HG02981 (cell line): ENCODE results near the gene PODXL2.

Experiments
- ATAC-seq: cut with Tn5 transposase; IDR thresholded peaks from one replicate; pipeline ENCODE4 v1.9.1; 2021; ENCODE audit warnings: mild to moderate bottlenecking, moderate library complexity; ENCODE audit not compliant: unreplicated experiment

The PODXL2 gene

GRCh38 chr3:127628788-127629466, at the start of gene PODXL2:
TSS of gene PODXL2 (plus strand) at chr3:127629185. CDS start at chr3:127629220, 35 bp downstream.
- ATAC-seq = no peak

- ATAC-seq = no peak
Measured at GRCh38 chr3:127580327-127581060, 48.5 kb upstream of the PODXL2 start.

GRCh38 chr3:127584734-127585133, 44.3 kb upstream of the PODXL2 start:
- no peak for ATAC-seq

GRCh38 chr3:127585163-127585812, 43.7 kb upstream of the PODXL2 start:
- no peak for ATAC-seq

- ATAC-seq = no peak
Measured at GRCh38 chr3:127585813-127586413, 43.1 kb upstream of the PODXL2 start.

GRCh38 chr3:127587876-127588275, 41.1 kb upstream of the PODXL2 start:
- no peak for ATAC-seq

GRCh38 chr3:127588806-127589577, 40.0 kb upstream of the PODXL2 start:
- no peak for ATAC-seq

GRCh38 chr3:127589600-127590281, 39.2 kb upstream of the PODXL2 start:
- ATAC-seq = no peak

GRCh38 chr3:127590282-127590592, 38.7 kb upstream of the PODXL2 start:
- ATAC-seq = peak; percentile 24

GRCh38 chr3:127590593-127591465, 38.2 kb upstream of the PODXL2 start, which contains the start of gene TPRA1:
TSS of gene TPRA1 (minus strand) at chr3:127590733. CDS start at chr3:127580146, 10,587 bp downstream.
- ATAC-seq = peak; percentile 72

GRCh38 chr3:127593178-127593577, 35.8 kb upstream of the PODXL2 start:
- no peak for ATAC-seq

- ATAC-seq = no peak
Measured at GRCh38 chr3:127595303-127595702, 33.7 kb upstream of the PODXL2 start.

GRCh38 chr3:127597020-127597771, 31.8 kb upstream of the PODXL2 start:
- no peak for ATAC-seq

- no peak for ATAC-seq
Measured at GRCh38 chr3:127598841-127599570, 30.0 kb upstream of the PODXL2 start.

GRCh38 chr3:127600749-127601456, 28.1 kb upstream of the PODXL2 start:
- no peak for ATAC-seq

GRCh38 chr3:127604035-127604434, 24.9 kb upstream of the PODXL2 start:
- ATAC-seq = peak; percentile 54

- no peak for ATAC-seq
Measured at GRCh38 chr3:127604546-127605165, 24.3 kb upstream of the PODXL2 start.
